GM12878 (cell line): ENCODE results near the gene CMC4. TPM values are rescaled to one million over a fixed set of nuclear protein-coding genes. Genes with fewer than 3 reads are reported as not detected.

Source experiments
- ATAC-seq: fragments of 200-7000 bp; cut with Tn5 transposase; 3 replicates; pipeline ENCODE4 v1.9.1; 2020; ENCODE audit warnings: mild to moderate bottlenecking, moderate library complexity
- BruUV-seq: library from RNA; stranded (reverse); fragments of 400-500 nt; replicated peaks from 2 replicates; lab custom pipeline; 2021; lab: Mats Ljungman, UMichigan
- CTCF ChIA-PET: fragments of 300-600 bp; sonication (Branson Sonifier 250); formaldehyde crosslinking; extraction: SDS; loops from one replicate; lab custom pipeline; 2021; ENCODE audit warnings: inconsistent platforms; lab: Yijun Ruan, JAX
- POLR2A ChIA-PET: fragments of 350-600 bp; formaldehyde crosslinking; extraction: SDS; loops from one replicate; lab custom pipeline; 2021; ENCODE audit warnings: inconsistent platforms; lab: Charles Lee
- RAD21 ChIA-PET: fragments of 300-600 bp; sonication (Branson Sonifier 250); formaldehyde crosslinking; loops from one replicate; lab custom pipeline; 2023; ENCODE audit warnings: antibody characterized with exemption; ENCODE audit not compliant: unreplicated experiment; lab: Charles Lee
- SMC1A ChIA-PET: fragments of 300-600 bp; sonication (Branson Sonifier 250); formaldehyde crosslinking; loops from one replicate; lab custom pipeline; 2023; ENCODE audit not compliant: unreplicated experiment, uncharacterized antibody; lab: Charles Lee
- DNase-seq: peaks from one replicate; pipeline ENCODE4 v3.0.0-alpha.2; 2011; ENCODE audit warnings: low read depth, low spot score
- FAIRE-seq: peaks from 3 replicates; lab custom pipeline; 2011; peaks lifted over from hg19 to GRCh38; lab: Jason Lieb, UNC
- H2AFZ ChIP-seq: 2 replicates; pipeline ENCODE4 v1.6.0; 2011; ENCODE audit warnings: low read depth, low read length, control low read depth; ENCODE audit not compliant: control insufficient read depth
- H3K27ac ChIP-seq: 2 replicates; pipeline ENCODE4 v1.5.1; 2011; ENCODE audit warnings: control low read depth; ENCODE audit not compliant: control insufficient read depth, insufficient read depth
- H3K27me3 ChIP-seq, 2 experiments: replicated peaks in 1 of 2; 2 replicates each; pipeline versions ENCODE4 v1.6.0 to v1.6.1; 2011; ENCODE audit warnings: low read length in 1 of 2; ENCODE audit not compliant: control insufficient read depth in 2 of 2, insufficient read depth in 2 of 2
- H3K36me3 ChIP-seq, 2 experiments: 2 replicates each; pipeline ENCODE4 v1.5.1; 2011; ENCODE audit warnings: low read length in 1 of 2; ENCODE audit not compliant: control insufficient read depth in 2 of 2, insufficient read depth in 2 of 2
- H3K4me1 ChIP-seq: 2 replicates; pipeline ENCODE4 v1.6.1; 2011; ENCODE audit warnings: mild to moderate bottlenecking, low read length, moderate library complexity, mixed read lengths; ENCODE audit not compliant: control insufficient read depth, insufficient read depth
- H3K4me2 ChIP-seq: 2 replicates; pipeline ENCODE4 v1.6.0; 2011; ENCODE audit warnings: control low read depth; ENCODE audit not compliant: control insufficient read depth, insufficient read depth
- H3K4me3 ChIP-seq: fragments of 200-600 bp; sonication (generic); 2 replicates; pipeline ENCODE4 v1.5.1; 2016
- H3K79me2 ChIP-seq: 2 replicates; pipeline ENCODE4 v1.6.0; 2011; ENCODE audit warnings: low read length; ENCODE audit not compliant: control insufficient read depth, insufficient read depth
- H3K9ac ChIP-seq: 2 replicates; pipeline ENCODE4 v1.8.0; 2011; ENCODE audit warnings: low read length, control low read depth, mixed read lengths; ENCODE audit not compliant: control insufficient read depth, insufficient read depth
- H3K9me3 ChIP-seq: replicated peaks from 3 replicates; pipeline ENCODE4 v1.5.1; 2011; ENCODE audit warnings: mild to moderate bottlenecking, low read length; ENCODE audit not compliant: control insufficient read depth, insufficient read depth
- H4K20me1 ChIP-seq: 2 replicates; pipeline ENCODE4 v1.6.0; 2011; ENCODE audit not compliant: control insufficient read depth, insufficient read depth
- ATF7 ChIP-seq: fragments of 450-650 bp; IDR thresholded peaks from 2 replicates; pipeline ENCODE4 v1.6.1; 2016; ENCODE audit warnings: low read depth, mild to moderate bottlenecking
- CHD1 ChIP-seq: IDR thresholded peaks from 2 replicates; pipeline ENCODE4 v1.6.1; 2012; ENCODE audit warnings: low read depth, low read length, improper control_type of control experiment
- CUX1 ChIP-seq: IDR thresholded peaks from 2 replicates; pipeline ENCODE4 v1.6.1; 2012; ENCODE audit warnings: improper control_type of control experiment, low read depth, low read length; ENCODE audit not compliant: insufficient replicate concordance
- HDGF ChIP-seq: fragments of 450-650 bp; IDR thresholded peaks from 2 replicates; pipeline ENCODE4 v1.6.1; 2016; ENCODE audit warnings: antibody characterized with exemption
- MEF2B ChIP-seq: fragments of 450-650 bp; IDR thresholded peaks from 2 replicates; pipeline ENCODE4 v1.6.1; 2018; ENCODE audit warnings: mild to moderate bottlenecking, moderate library complexity; ENCODE audit not compliant: partially characterized antibody, poor library complexity, severe bottlenecking
- MXI1 ChIP-seq: fragments of 150-350 bp; IDR thresholded peaks from 2 replicates; pipeline ENCODE4 v1.6.1; 2011; ENCODE audit warnings: low read depth, mild to moderate bottlenecking, inconsistent platforms, low read length, improper control_type of control experiment
- PAX5 ChIP-seq: IDR thresholded peaks from 2 replicates; pipeline ENCODE4 v1.6.1; 2011; ENCODE audit warnings: low read depth, low read length, borderline replicate concordance
- POLR2AphosphoS5 ChIP-seq: IDR thresholded peaks from 2 replicates; pipeline ENCODE4 v1.6.1; 2011; ENCODE audit warnings: mild to moderate bottlenecking, low read length, inconsistent platforms
- PRDM15 ChIP-seq: fragments of 450-650 bp; formaldehyde crosslinking; IDR thresholded peaks from 2 replicates; pipeline ENCODE4 v1.4.0; 2020; ENCODE audit warnings: mild to moderate bottlenecking, moderate library complexity
- SMAD5 ChIP-seq: IDR thresholded peaks from 2 replicates; pipeline ENCODE4 v1.6.1; 2016; ENCODE audit warnings: antibody characterized with exemption, low read depth
- TBL1XR1 ChIP-seq: IDR thresholded peaks from 2 replicates; pipeline ENCODE4 v1.6.1; 2012; ENCODE audit warnings: low read depth, low read length, improper control_type of control experiment
- ZBTB33 ChIP-seq: fragments of 450-650 bp; IDR thresholded peaks from 2 replicates; pipeline ENCODE4 v1.6.1; 2017; ENCODE audit warnings: mild to moderate bottlenecking
- ZNF622 ChIP-seq: fragments of 450-650 bp; IDR thresholded peaks from 2 replicates; pipeline ENCODE4 v1.6.1; 2017; ENCODE audit warnings: mild to moderate bottlenecking, inconsistent platforms
- WGBS: methylation state at CpG from one replicate; pipeline ENCODE4 v1.1.6; 2016; ENCODE audit warnings: low lambda C conversion rate; ENCODE audit not compliant: insufficient replicate concordance, insufficient coverage; ENCODE audit errors: missing lambda C conversion rate; 5-methylcytosine and 5-hydroxymethylcytosine counted together
- in situ Hi-C: fragments of 300-500 bp; cut with MboI; formaldehyde crosslinking; loops from 9 replicates; pipeline ENCODE4 v1.14.3; 2018; ENCODE audit warnings: mixed read lengths
- intact Hi-C: fragments of 100-400 bp; cut with micrococcal nuclease; formaldehyde crosslinking; loops from one replicate; pipeline ENCODE4 v1.14.2; 2022; ENCODE audit not compliant: unreplicated experiment
- polyA plus RNA-seq, 11 experiments: library from polyadenylated mRNA; depleted of rRNA in 4 of 11; unstranded in 6 of 11; stranded (reverse) in 5 of 11; fragments of >200 nt; fragmentation: Nextera tagmentation in 4 of 11; fragmentation: Illumina TruSeq in 1 of 11; extraction: Ambion mirVana in 4 of 11; extraction: Trizol in 1 of 11; gene quantifications; 1 replicate in 1 of 11; 2 replicates in 10 of 11; pipeline versions ENCODE4 v1.2.1 to v1.2.3, GENCODE V29; 2011 to 2016; ENCODE audit warnings: inconsistent platforms in 2 of 11, missing spikeins in 2 of 11, low read depth in 1 of 11
- total RNA-seq, 4 experiments: library from RNA; depleted of rRNA in 3 of 4; stranded (reverse); fragments of >200 nt in 3 of 4; fragmentation: Illumina TruSeq in 1 of 4; extraction: Trizol in 1 of 4; gene quantifications; 2 replicates each; pipeline versions ENCODE4 v1.2.1 to v1.2.3, GENCODE V29; 2013 to 2021

The CMC4 gene
- total and polyA plus RNA-seq, 10 of the 15 experiments (the other 5 are each of a cell fraction or from before 2014, with no cell fraction given): 5.8 to 36.4 (median 21.0) TPM

GRCh38 chrX:155052738-155053498 is 18.0 kb downstream of the CMC4 start:
- SMC1A ChIA-PET: no interaction called here
- TF ChIP-seq POLR2AphosphoS5 (no peak), CHD1 (no peak), TBL1XR1 (no peak), MEF2B (no peak), CUX1 (no peak), ZNF622 (no peak), PRDM15 (no peak), HDGF (no peak), MXI1 (no peak), ATF7 (no peak), PAX5 (no peak), SMAD5 (no peak), ZBTB33 (no peak)

More at GRCh38 chrX:155052738-155053498, 18.0 kb downstream of the CMC4 start:
- ChIA-PET RAD21 (no interaction called here), POLR2A (no interaction called here), CTCF (no interaction called here)
- H3K4me2 ChIP-seq: no peak overlapping the region
- no peaks in the 10 kb centered on the region; the same call in 1 of the 2 replicates for H3K4me1 ChIP-seq
- intact Hi-C loops (no loop called here), in situ Hi-C loops (no loop called here)
- no peak overlapping the region for H3K27ac ChIP-seq
- H3K9ac ChIP-seq: no peak overlapping the region
- H2AFZ ChIP-seq: no peak overlapping the region
- no peaks in the 10 kb centered on the region for H3K27me3 ChIP-seq
- H3K79me2 ChIP-seq: no peaks in the 10 kb centered on the region
- FAIRE-seq (no peak), ATAC-seq (no peak), DNase-seq (no peak)
- no TSS peak for BruUV-seq
- 58% methylated on average over 5 of the region's 5 CpGs for WGBS
- H3K36me3 ChIP-seq: no peaks in the 10 kb centered on the region; a peak in 2 of 4 replicates
- H3K4me3 ChIP-seq: no peak overlapping the region
- no peaks in the 10 kb centered on the region for H3K9me3 ChIP-seq
- no peaks in the 10 kb centered on the region for H4K20me1 ChIP-seq
